Psoas muscle (tissue), 8 donors: ENCODE measurements around the gene ZBTB16. TPM values are rescaled to one million over a fixed set of nuclear protein-coding genes. Genes with fewer than 3 reads are reported as not detected.

Experiments
- ATAC-seq, 4 donors: fragments of 200-7000 bp; cut with Tn5 transposase; one replicate each; pipeline ENCODE4 v1.9.1; 2020; ENCODE audit warnings: moderate library complexity in 3 of 4, mild to moderate bottlenecking in 2 of 4
- DNase-seq, 2 donors: peaks; one replicate each; pipeline ENCODE4 v3.0.0-alpha.2; 2020
- H3K27ac ChIP-seq: fragments of 200-600 bp; one replicate; pipeline ENCODE4 v1.8.0; 2022
- H3K27me3 ChIP-seq, 3 donors: fragments of 200-600 bp in 1 of 3; one replicate each; pipeline versions ENCODE4 v1.6.1 to v1.8.0; 2013 to 2022; ENCODE audit warnings: low read length in 2 of 3, mild to moderate bottlenecking in 2 of 3, moderate library complexity in 1 of 3; ENCODE audit not compliant: insufficient read depth in 3 of 3
- H3K36me3 ChIP-seq, 2 donors: fragments of 200-600 bp in 1 of 2; one replicate each; pipeline versions ENCODE4 v1.6.1 to v1.8.0; 2013 to 2022; ENCODE audit warnings: low read depth in 1 of 2, mild to moderate bottlenecking in 1 of 2, moderate library complexity in 1 of 2; ENCODE audit not compliant: insufficient read depth in 1 of 2
- H3K4me1 ChIP-seq: fragments of 200-600 bp; one replicate; pipeline ENCODE4 v1.8.0; 2022
- H3K4me3 ChIP-seq: fragments of 200-600 bp; one replicate; pipeline ENCODE4 v1.8.0; 2022; ENCODE audit warnings: mild to moderate bottlenecking
- H3K9me3 ChIP-seq: fragments of 200-600 bp; one replicate; pipeline ENCODE4 v1.8.0; 2022
- WGBS, 3 donors: extraction: QIAGEN DNeasy Blood & Tissue Kit; methylation state at CpG; one replicate each; pipeline versions ENCODE4 v1.1.6 to v1.1.7; 2013; 5-methylcytosine and 5-hydroxymethylcytosine counted together
- intact Hi-C, 2 donors: fragments of 100-400 bp; cut with DNase I; formaldehyde crosslinking; loops; one replicate each; pipeline versions ENCODE4 v1.11.0 to v1.14.2; 2022
- polyA plus RNA-seq, 3 donors: library from polyadenylated mRNA; stranded (reverse); fragments of 200-250 nt; gene quantifications; one replicate each; pipeline ENCODE4 v1.2.3, GENCODE V29; 2013
- total RNA-seq, 4 donors: library from RNA; stranded (reverse); fragmentation: NEBNext Ultra II Directional in 2 of 4; extraction: Animal tissue kit (Norgen Biotek cat#: 25700) in 2 of 4; gene quantifications; one replicate each; pipeline versions ENCODE4 v1.2.1 to v1.2.4, GENCODE V29; 2021 to 2023
- TF ChIP-seq, protein P1 (sequence below): fragments of 200-600 bp; IDR thresholded peaks from one replicate; pipeline ENCODE4 v1.8.0; 2022; ENCODE audit warnings: antibody characterized with exemption
- donor health status: healthy with polysubstance abuse.
- donor health status: DM: no; HTN: no; CAD: no; lungs with moderate emphysema.
- donor health status: Bipolar disorder and iron deficiency.
- donor health status: healthy.
- donor health status: DM: yes; HTN: yes; CAD: no.
- donor health status: DM: no; HTN: no; CAD: no.
- donor health status: DM: no; HTN: no; CAD: no.
- donor health status: DM: yes; HTN: yes; CAD: no.

ZBTB16 gene
- total and polyA plus RNA-seq, 7 donors = 11.7 to 299 (median 89.8) TPM

DNA sequence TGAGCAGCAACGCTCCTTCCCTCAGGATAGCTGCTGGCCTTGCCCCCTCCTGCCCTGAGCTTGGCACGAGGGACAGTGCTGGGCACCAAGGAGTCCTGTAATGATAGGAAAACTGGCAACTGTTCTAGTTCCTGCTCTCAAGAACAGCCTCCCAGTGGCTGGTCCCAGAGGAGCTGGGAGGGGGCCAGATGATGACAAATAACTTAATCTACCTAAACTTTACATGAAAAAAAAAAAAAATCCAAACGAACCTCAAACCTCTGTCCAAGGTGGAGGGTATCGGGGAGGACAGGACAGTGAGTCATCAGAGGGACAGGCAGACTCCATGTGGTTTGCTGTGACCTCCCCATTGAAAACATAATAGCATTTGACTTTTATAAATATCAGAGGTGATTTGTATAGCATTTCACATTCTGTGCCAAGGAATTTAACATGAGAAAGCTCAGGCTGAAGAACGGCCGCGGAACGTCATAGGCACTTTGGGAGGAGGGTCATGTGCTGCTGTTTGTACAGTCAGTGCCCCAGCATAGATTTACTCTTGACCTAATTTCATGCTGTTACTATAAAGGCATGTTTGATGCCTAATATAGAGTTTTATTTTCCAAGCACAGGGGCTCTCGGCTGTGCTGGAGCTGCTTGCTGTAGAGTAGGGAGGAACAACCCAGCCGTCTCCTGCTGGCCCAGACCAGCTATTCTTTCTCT, 138.4 kb downstream of the ZBTB16 start:
- peak overlapping the region; percentile 91 for H3K27ac ChIP-seq
- peak overlapping the region; percentile 23 for H3K4me3 ChIP-seq
- intact Hi-C loops = loop anchor here in 1 of 2 donors (1.0 to 5.0 kb wide), 4 partner anchors 15 to 141 kb away; partner anchors contain the start of gene ZBTB16
- TF ChIP-seq, protein P1, sequence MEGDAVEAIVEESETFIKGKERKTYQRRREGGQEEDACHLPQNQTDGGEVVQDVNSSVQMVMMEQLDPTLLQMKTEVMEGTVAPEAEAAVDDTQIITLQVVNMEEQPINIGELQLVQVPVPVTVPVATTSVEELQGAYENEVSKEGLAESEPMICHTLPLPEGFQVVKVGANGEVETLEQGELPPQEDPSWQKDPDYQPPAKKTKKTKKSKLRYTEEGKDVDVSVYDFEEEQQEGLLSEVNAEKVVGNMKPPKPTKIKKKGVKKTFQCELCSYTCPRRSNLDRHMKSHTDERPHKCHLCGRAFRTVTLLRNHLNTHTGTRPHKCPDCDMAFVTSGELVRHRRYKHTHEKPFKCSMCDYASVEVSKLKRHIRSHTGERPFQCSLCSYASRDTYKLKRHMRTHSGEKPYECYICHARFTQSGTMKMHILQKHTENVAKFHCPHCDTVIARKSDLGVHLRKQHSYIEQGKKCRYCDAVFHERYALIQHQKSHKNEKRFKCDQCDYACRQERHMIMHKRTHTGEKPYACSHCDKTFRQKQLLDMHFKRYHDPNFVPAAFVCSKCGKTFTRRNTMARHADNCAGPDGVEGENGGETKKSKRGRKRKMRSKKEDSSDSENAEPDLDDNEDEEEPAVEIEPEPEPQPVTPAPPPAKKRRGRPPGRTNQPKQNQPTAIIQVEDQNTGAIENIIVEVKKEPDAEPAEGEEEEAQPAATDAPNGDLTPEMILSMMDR = no peak
- DNase-seq = peak; percentile 80 to 92
- peaks cover 96% of the 10 kb centered on the region for H3K4me1 ChIP-seq
- 3 to 9% (median 6%) methylated on average over 10 of the region's 10 CpGs for WGBS, 3 donors
- H3K36me3 ChIP-seq = no peaks in the 10 kb centered on the region
- H3K27me3 ChIP-seq = no peaks in the 10 kb centered on the region
- no peaks in the 10 kb centered on the region for H3K9me3 ChIP-seq
- peak; percentile 68 to 85 (median 80) for ATAC-seq

DNA sequence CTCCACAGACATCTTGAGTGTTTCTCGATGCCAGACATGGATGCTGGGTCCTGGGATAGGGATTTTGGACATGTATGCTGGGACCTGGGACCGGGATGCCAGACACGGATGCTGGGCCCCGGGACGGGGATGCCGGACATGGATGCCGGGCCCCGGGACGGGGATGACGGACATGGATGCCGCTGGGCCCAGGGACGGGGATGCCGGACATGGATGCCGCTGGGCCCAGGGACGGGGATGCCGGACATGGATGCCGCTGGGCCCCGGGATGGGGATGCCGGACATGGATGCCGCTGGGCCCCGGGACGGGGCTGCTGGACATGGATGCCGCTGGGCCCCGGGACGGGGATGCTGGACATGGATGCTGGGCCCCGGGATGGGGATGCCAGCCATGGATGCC, 139.5 kb downstream of the ZBTB16 start:
- Histone ChIP-seq H3K9me3 (no peaks in the 10 kb centered on the region), H3K4me3 (peak overlapping the region; percentile 23), H3K4me1 (peaks cover 88% of the 10 kb centered on the region), H3K27me3 (no peaks in the 10 kb centered on the region), H3K36me3 (peaks cover 2 to 3% of the 10 kb centered on the region in 2 donors), H3K27ac (peak overlapping the region; percentile 91)
- 96 to 98% (median 98%) methylated on average over 26 of the region's 26 CpGs for WGBS, 3 donors
- intact Hi-C loops = loop anchor here in 1 of 2 donors (5.0 kb wide), 2 partner anchors 37 to 142 kb away; partner anchors contain the start of gene ZBTB16
- TF ChIP-seq, protein P1 = no peak
- ATAC-seq (no peak), DNase-seq (no peak)

DNA sequence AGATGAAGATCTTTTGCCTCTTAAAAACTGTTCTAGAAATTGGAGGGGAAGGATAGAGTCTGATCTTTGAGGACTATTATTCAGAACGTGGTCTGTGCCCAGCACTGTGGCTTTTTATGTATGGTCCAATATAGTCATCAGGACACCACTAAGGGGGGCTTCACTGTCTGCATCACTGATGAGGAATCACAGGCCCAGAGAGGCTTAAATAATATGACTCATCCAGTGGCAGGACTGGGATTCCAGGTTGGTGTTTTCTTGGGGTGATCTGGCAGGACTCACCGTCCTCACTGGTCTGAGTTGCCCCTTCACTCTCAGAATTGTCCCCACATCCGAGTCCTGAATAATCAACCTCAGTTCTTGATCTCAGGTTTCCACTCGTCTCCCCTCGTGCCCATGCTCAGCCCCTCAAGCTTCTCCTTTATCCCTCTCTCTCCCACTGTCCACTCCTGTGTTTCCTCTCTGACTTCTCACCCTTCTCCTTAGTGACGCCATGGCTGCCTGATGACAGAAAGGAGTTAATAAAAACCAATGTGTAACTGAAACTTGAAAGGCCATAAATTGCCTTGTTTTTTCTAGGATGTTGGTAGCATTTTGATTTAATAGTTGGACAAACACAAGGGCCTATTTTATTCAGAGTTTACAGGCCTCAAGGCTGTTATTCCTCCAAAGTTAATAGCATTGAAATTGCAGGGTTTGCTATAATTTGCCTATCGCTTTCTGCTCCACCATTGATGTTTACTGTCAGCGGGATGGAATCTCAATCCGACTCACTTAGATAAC, 141.0 kb downstream of the ZBTB16 start:
- Histone ChIP-seq H3K4me3 (no peak overlapping the region), H3K27ac (peak overlapping the region; percentile 91), H3K9me3 (no peaks in the 10 kb centered on the region), H3K4me1 (peaks cover 85% of the 10 kb centered on the region), H3K36me3 (peaks cover 3 to 10% of the 10 kb centered on the region in 2 donors), H3K27me3 (no peaks in the 10 kb centered on the region)
- DNase-seq = no peak
- TF ChIP-seq, protein P1 = no peak
- intact Hi-C loops = loop anchor here in 1 of 2 donors (10.0 kb wide), 1 partner anchor 54 kb away; no protein-coding TSS in a partner anchor
- ATAC-seq = no peak
- 67 to 87% (median 67%) methylated on average over 9 of the region's 9 CpGs for WGBS, 3 donors

DNA sequence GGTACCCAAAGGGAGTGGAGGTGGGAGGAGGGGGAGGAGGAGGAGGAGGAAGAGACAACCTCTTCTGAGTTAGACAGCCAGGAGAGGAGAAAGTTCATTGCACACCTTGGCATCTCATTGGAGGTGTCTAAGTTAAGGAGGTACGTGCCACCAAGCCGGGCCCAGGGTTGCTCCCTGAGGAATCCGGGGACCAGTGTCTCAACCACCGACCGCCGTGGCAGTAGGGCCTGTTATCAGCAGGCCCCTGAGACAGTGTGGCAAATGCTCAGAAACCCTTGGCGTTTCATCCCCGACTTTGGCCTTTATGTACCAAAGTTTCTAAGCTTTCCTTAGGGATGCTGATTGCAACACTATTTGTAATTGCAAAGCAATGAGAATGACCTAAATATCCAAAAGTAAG, 141.7 kb downstream of the ZBTB16 start:
- 61 to 84% (median 63%) methylated on average over 8 of the region's 8 CpGs for WGBS, 3 donors
- Histone ChIP-seq H3K9me3 (no peaks in the 10 kb centered on the region), H3K36me3 (peaks cover 3 to 10% of the 10 kb centered on the region in 2 donors), H3K27me3 (no peaks in the 10 kb centered on the region), H3K4me3 (no peak overlapping the region), H3K27ac (peak overlapping the region; percentile 91), H3K4me1 (peaks cover 81% of the 10 kb centered on the region)
- DNase-seq = no peak
- ATAC-seq = no peak
- TF ChIP-seq, protein P1 = no peak
- intact Hi-C loops = loop anchor here in 1 of 2 donors (10.0 kb wide), 1 partner anchor 54 kb away; no protein-coding TSS in a partner anchor
